ACHN (cell line): Measurements from ENCODE around the gene B3GNT3.

Experiments
- DNase-seq: peaks from one replicate; pipeline ENCODE4 v3.0.0-alpha.2; 2015
- in situ Hi-C: cut with HindIII; loops from 2 replicates; pipeline ENCODE4 v1.10.0; 2017; ENCODE audit warnings: low sequenced_read_pairs, low pct_ligation_motif_present, low pct_unique_long_range_greater_than_20kb

B3GNT3 gene

DNA sequence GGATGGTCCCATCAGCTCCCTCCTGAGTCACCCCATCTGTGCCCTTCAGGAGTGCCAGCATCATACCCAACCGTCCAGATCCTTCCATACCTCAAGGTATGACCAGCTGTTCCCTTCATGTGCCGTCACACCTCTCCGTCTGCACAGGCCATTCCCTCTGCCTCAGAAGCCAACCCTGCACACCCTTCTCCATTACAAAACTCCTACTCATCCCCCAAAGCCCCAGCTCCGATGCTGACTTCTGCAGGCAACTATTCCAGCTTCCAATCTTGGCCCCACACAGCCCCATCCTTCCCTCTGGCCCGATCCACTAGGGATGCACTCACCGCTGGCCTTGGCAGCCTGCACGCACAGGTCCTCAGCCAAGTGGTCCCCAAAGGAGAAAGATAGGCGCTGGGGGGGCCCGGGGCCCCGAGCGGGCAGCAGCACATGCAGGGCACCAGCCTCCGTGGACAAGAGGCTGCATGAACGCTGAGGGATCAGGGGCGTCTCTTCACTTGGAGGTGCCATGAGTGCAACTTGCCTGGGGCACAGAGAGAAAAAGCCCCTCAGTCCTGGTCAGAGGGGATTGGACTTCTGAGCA is 49.1 kb downstream of the B3GNT3 start:
- DNase-seq: no peak
- in situ Hi-C loops: no loop called here

DNA sequence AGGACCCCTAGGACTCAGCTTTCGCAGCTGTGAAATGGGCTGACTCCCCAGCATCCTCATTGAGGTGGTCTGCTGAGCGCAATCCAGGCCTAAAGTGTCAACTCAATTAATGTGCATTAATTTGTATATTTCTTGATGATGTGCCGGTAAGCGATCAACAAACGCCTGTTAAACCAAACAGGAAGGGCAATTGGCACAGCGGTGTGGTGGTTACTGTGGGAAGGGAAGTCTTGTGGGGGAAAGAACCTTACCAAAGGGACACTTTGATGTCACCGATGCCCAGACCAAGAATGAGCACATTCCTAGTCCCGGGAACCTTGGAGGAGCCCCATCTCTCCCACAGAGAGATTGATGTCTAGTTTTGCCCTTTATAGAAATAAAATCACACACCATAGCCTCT is 51.2 kb downstream of the B3GNT3 start:
- DNase-seq: no peak
- in situ Hi-C loops: no loop called here

DNA sequence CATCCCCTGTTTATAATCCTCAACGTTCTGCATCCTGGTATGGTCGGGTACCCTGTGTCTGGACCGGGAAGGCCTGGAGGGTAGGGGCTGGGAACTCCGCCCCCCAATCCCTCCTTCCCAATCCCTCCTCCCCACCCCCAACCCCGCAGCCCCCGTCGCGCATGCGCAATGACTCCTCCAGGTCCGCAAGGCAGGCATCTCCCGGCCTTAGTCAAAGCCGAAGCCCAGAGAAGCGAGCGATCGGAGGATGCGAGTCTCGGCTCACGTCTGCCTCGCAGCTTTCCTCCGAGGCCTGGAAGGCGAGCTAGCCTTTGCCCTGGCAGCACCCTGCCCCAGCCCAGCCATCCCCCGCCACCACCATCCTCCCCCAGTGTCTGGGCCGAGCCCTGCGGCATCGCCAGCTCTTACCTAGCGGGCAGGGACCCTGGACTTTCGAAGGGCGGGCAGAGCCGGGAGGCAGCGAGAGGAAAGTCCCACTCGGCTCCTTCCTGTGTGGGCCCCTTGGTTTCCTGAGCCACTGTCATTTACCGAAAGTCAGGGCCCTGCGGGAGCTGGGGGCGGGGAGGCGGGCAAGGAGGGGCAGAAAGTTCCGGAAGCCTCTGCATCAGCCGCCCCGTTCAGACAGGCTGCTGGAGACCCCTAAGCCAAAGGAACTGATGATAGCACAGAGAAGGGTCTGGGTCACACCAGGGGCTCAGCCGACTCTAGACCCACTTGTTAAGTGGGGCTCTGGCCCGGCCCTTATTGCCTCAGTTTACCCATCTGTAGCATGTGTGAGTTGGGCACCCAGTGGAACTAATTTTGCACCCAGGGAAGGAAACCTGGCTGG is 52.8 kb downstream of the B3GNT3 start, which contains the start of gene JAK3:
TSS of gene JAK3 (minus strand) at position 445 of the 829 bp plus-strand sequence. CDS start 3,565 bp downstream, outside the sequence.
- in situ Hi-C loops: no loop called here
- DNase-seq: no peak

- in situ Hi-C loops: no loop called here
- no peak for DNase-seq
These were observed 53.8 kb downstream of the B3GNT3 start for GRCh38 chr19:17848595-17849292.

GRCh38 chr19:17854061-17854460 is 59.1 kb downstream of the B3GNT3 start:
- DNase-seq: no peak
- in situ Hi-C loops: no loop called here

DNA sequence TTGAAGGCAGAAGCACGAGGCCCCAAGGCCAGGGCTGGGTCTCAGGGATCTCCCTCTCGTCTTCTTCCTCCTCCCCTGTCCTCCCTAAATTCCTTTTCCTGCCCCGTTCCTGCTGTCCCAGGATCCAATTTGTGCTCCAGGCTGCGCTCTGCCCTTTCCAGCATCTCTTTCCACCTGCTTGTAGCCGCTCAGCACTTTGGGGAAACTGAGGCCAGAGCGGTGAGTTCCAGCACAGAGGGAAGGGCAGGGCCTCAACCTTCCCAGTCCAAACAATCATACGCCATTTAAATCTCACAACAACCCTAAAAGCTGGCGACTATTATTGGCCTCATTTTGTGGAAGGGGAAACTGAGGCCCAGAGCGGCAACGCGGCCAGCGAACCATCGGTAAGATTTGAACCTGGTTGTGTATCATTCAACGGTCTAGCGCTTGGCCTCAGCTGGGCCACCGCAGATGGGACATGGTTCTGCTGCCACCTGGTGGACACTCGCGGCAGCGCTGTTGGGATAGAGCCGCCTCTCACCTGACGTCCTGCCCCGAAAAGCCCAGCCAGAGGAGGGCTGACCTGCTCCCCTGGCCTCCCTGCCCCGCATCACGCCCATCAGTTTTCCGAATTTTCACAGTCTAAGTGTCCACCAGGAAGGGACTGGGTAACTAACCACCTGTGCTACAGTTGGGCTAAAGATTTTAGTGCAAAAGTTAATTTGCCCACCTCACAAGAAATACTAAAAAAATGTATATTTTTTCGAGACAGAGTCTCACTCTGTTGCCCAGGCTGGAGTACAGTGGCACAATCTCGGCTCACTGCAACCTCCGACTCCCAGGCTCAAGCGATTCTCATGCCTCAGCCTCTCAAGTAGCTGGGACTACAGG is 60.6 kb downstream of the B3GNT3 start:
- peak; percentile 69 for DNase-seq
- in situ Hi-C loops: no loop called here

DNA sequence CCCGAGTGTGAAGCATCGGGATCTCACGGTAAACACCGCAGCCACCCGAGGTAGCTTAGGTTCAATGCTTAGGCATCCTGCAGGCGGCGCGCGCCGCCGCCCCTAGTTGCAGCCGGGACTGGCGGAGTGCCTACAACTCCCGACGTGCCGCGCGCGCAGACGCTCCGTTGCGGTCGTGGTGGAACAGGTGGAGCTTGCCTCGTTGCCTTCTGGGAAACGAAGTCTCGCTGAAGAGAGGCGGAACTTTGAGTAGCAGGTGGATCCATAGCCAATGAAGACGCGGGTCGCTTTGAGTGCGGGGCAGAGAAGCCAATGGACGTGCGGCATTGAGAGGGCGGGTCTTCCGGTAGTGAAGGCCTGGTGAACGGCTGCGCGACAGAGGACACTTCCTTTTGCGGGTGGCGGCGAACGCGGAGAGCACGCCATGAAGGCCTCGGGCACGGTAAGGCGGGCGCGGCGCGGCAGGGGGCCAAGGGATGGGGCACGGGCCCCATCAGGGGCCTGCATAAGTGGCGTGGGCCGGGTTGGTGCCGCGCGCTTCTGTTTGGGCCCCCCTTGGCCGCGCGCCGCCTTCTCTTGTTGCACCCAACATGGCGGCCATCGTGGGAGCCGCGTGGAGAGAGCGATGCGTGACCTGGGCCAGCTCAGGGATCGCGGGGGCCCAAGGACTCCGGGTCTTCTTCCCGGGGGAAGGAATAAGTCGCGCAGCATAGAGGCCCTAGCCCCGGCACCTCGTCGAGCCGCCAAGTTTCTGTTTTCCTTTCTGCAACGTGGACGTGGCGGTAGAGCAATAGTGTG is 64.8 kb downstream of the B3GNT3 start, which contains the start of gene RPL18A:
TSS of gene RPL18A (plus strand) at position 378 of the 798 bp plus-strand sequence. CDS start at position 425, 47 bp downstream.
- DNase-seq: peak; percentile 99
- in situ Hi-C loops: no loop called here

DNA sequence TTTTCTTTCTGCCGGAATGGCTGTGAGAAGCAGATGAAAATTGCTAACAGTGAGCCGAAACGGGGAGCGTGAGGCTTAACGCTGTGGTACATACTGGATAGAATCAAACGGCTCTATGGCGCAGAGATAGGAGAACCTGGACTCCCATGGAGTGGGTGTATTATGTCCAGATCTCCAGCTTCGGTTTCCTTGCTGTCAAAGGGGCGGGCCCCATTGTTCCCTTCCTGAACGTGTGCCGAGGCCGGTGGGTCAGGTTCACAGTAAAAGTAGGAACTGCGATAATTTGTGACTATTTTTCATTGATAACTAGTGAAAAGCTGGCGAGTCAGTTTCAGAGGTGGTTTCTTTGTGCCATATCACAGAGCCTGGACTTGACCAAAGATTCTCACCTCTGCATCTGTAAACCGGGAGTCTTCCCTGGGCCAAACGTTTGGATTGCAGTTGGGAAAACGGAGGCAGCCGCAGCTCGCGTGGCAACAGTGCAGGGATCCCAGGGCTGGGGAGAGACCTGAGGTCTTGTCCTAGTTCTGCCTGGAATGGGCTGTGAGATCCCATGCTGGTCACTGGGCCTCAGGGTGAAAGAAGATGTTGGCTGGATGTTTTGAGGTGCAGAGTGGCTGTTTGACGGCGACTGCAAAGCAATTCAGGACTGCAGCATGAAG is 65.5 kb downstream of the B3GNT3 start:
- in situ Hi-C loops: no loop called here
- no peak for DNase-seq

DNA sequence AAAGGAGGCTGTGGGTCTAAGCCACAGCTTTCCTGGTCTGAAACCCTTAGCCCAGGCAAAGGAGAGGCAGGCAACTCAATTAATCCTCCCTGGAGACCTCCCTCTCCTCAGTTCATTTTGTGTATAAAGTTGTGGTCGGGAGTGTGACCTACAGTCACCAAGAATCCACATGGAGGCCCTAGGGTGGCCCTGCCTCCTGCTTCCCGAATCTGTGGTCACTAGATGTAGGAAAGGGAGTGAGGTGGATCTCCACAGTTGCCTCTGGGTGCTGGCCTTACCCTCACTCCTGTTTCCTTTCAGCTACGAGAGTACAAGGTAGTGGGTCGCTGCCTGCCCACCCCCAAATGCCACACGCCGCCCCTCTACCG is 66.0 kb downstream of the B3GNT3 start:
- in situ Hi-C loops: no loop called here
- DNase-seq: no peak

GRCh38 chr19:17861542-17862402 is 66.8 kb downstream of the B3GNT3 start:
- in situ Hi-C loops: no loop called here
- no peak for DNase-seq

- no peak for DNase-seq
- in situ Hi-C loops: no loop called here
These were observed 68.0 kb downstream of the B3GNT3 start for GRCh38 chr19:17862711-17863519.
